H1 (cell line): ENCODE data around the gene ZCCHC10. TPM values are rescaled to one million over a fixed set of nuclear protein-coding genes. Genes with fewer than 3 reads are reported as not detected.

Experiments
- ATF3 ChIP-seq: IDR thresholded peaks from 2 replicates; pipeline ENCODE4 v1.6.1; 2011; ENCODE audit warnings: low read depth, mild to moderate bottlenecking, low read length; ENCODE audit not compliant: insufficient read depth
- BRCA1 ChIP-seq: IDR thresholded peaks from 2 replicates; pipeline ENCODE4 v1.6.1; 2012; ENCODE audit warnings: low read depth, low read length, improper control_type of control experiment
- CHD1 ChIP-seq: IDR thresholded peaks from 2 replicates; pipeline ENCODE4 v1.6.1; 2012; ENCODE audit warnings: low read depth, low read length, improper control_type of control experiment
- CHD7 ChIP-seq: fragments of 300-600 bp; sonication (generic); IDR thresholded peaks from 2 replicates; pipeline ENCODE4 v1.7.1; 2012; ENCODE audit warnings: low read length, moderate library complexity, mild to moderate bottlenecking, inconsistent platforms; ENCODE audit not compliant: insufficient replicate concordance
- CREB1 ChIP-seq: IDR thresholded peaks from 2 replicates; pipeline ENCODE4 v1.6.1; 2012; ENCODE audit warnings: inconsistent platforms
- EGR1 ChIP-seq: IDR thresholded peaks from 2 replicates; pipeline ENCODE4 v1.6.1; 2011; ENCODE audit warnings: low read depth, low read length, borderline replicate concordance
- EZH2 ChIP-seq: fragments of 200-600 bp; sonication (generic); IDR thresholded peaks from 2 replicates; pipeline ENCODE4 v1.7.1; 2012; ENCODE audit warnings: low read depth, mild to moderate bottlenecking, moderate library complexity, low read length, inconsistent platforms; ENCODE audit not compliant: severe bottlenecking
- FOSL1 ChIP-seq: IDR thresholded peaks from 2 replicates; pipeline ENCODE4 v1.6.1; 2011; ENCODE audit warnings: mild to moderate bottlenecking, low read depth, low read length, moderate library complexity; ENCODE audit not compliant: insufficient read depth
- GTF2F1 ChIP-seq: IDR thresholded peaks from 2 replicates; pipeline ENCODE4 v1.6.1; 2012; ENCODE audit warnings: low read depth, low read length, improper control_type of control experiment, borderline replicate concordance
- HDAC6 ChIP-seq: IDR thresholded peaks from one replicate; pipeline ENCODE4 v1.7.1; 2012; ENCODE audit warnings: low read depth, mild to moderate bottlenecking, inconsistent platforms, low read length, moderate library complexity
- PHF8 ChIP-seq: fragments of 200-600 bp; sonication (generic); conservative IDR thresholded peaks from 2 replicates; pipeline ENCODE4 v1.7.1; 2012; ENCODE audit warnings: low read depth, mild to moderate bottlenecking, inconsistent platforms, low read length, moderate library complexity
- TEAD4 ChIP-seq: IDR thresholded peaks from 2 replicates; pipeline ENCODE4 v1.6.1; 2012; ENCODE audit warnings: low read depth, low read length, inconsistent platforms, mixed read lengths
- polyA plus RNA-seq, 7 experiments: library from polyadenylated mRNA; depleted of rRNA in 3 of 7; stranded (reverse) in 5 of 7; unstranded in 2 of 7; fragments of >200 nt in 5 of 7; fragments of 200-250 nt in 2 of 7; gene quantifications; 1 replicate in 5 of 7; 2 replicates in 1 of 7; 4 replicates in 1 of 7; pipeline versions ENCODE4 v1.2.1 to v1.2.3, GENCODE V29; 2011 to 2013; ENCODE audit warnings: missing spikeins in 2 of 7, mixed read lengths in 2 of 7
- total RNA-seq: library from RNA; stranded (reverse); fragmentation: NEBNext Ultra II Directional; extraction: Animal tissue kit (Norgen Biotek cat#: 25700); gene quantifications from 2 replicates; pipeline ENCODE4 v1.2.1, GENCODE V29; 2021

ZCCHC10 gene
- total and polyA plus RNA-seq, 2 of the 8 experiments (the other 6 are each of a cell fraction or from before 2014, with no cell fraction given): 22.4 to 32.9 TPM

- no peak for TF ChIP-seq CHD7
- TF ChIP-seq ATF3: no peak
- no peak for TF ChIP-seq CREB1
- no peak for TF ChIP-seq GTF2F1
- no peak for TF ChIP-seq HDAC6
- TF ChIP-seq TEAD4: no peak
- no peak for TF ChIP-seq PHF8
- no peak for TF ChIP-seq CHD1
- no peak for TF ChIP-seq EGR1
- TF ChIP-seq FOSL1: no peak
- TF ChIP-seq EZH2: no peak
- no peak for TF ChIP-seq BRCA1
Measured at GRCh38 chr5:133065471-133065870, 39.1 kb upstream of the ZCCHC10 start (continued).
